PC-3 (cell line): ENCODE results near the gene NUFIP2. TPM values are rescaled to one million over a fixed set of nuclear protein-coding genes. Genes with fewer than 3 reads are reported as not detected.
"Not testable (repeated sequence)": the region's sequence is repeated elsewhere in the genome, so short reads cannot be mapped to it uniquely, and the experiment has no call there.

Source experiments
- ATAC-seq: fragments of 200-7000 bp; cut with Tn5 transposase; 2 replicates; pipeline ENCODE4 v1.9.1; 2020; ENCODE audit warnings: mild to moderate bottlenecking, moderate library complexity
- BruUV-seq: library from RNA; stranded (reverse); fragments of 400-500 nt; replicated peaks from 2 replicates; lab custom pipeline; 2021; lab: Mats Ljungman, UMichigan
- CTCF ChIA-PET: fragments of 300-600 bp; sonication (Branson Sonifier 250); formaldehyde crosslinking; loops from one replicate; lab custom pipeline; 2022; ENCODE audit warnings: antibody characterized with exemption; lab: Charles Lee
- POLR2A ChIA-PET: fragments of 300-600 bp; sonication (Branson Sonifier 250); formaldehyde crosslinking; loops from one replicate; lab custom pipeline; 2022; ENCODE audit warnings: antibody characterized with exemption; ENCODE audit not compliant: unreplicated experiment; lab: Charles Lee
- DNase-seq: peaks from one replicate; pipeline ENCODE4 v3.0.0-alpha.2; 2015
- H2AFZ ChIP-seq: fragments of 300-600 bp; sonication (generic); 2 replicates; pipeline ENCODE4 v1.6.0; 2016; ENCODE audit warnings: antibody characterized with exemption, low read length
- H3F3A ChIP-seq: fragments of 300-600 bp; sonication (generic); one replicate; pipeline ENCODE4 v1.6.0; 2017; ENCODE audit warnings: antibody characterized with exemption, low read length, control low read depth, mild to moderate bottlenecking; ENCODE audit not compliant: unreplicated experiment
- H3K27ac ChIP-seq: fragments of 300-600 bp; sonication (generic); 2 replicates; pipeline ENCODE4 v1.5.1; 2016; ENCODE audit warnings: mild to moderate bottlenecking, low read length
- H3K27me3 ChIP-seq: fragments of 300-600 bp; sonication (generic); 2 replicates; pipeline ENCODE4 v1.6.1; 2016; ENCODE audit warnings: low read length, mixed read lengths
- H3K36me3 ChIP-seq: fragments of 300-600 bp; sonication (generic); 2 replicates; pipeline ENCODE4 v1.6.1; 2016; ENCODE audit warnings: low read depth, mixed run types, low read length, mixed read lengths
- H3K4me1 ChIP-seq: fragments of 300-600 bp; sonication (generic); 2 replicates; pipeline ENCODE4 v1.5.1; 2016; ENCODE audit warnings: low read length; ENCODE audit not compliant: insufficient read depth
- H3K4me2 ChIP-seq: fragments of 300-600 bp; sonication (generic); 2 replicates; pipeline ENCODE4 v1.6.0; 2016; ENCODE audit warnings: low read length
- H3K4me3 ChIP-seq: fragments of 300-600 bp; sonication (generic); 2 replicates; pipeline ENCODE4 v1.5.1; 2016; ENCODE audit warnings: mild to moderate bottlenecking, low read length, mixed read lengths
- H3K79me2 ChIP-seq: fragments of 300-600 bp; sonication (generic); 2 replicates; pipeline ENCODE4 v1.6.1; 2017; ENCODE audit warnings: low read length, mixed read lengths
- H3K9ac ChIP-seq: fragments of 300-600 bp; sonication (generic); 2 replicates; pipeline ENCODE4 v1.6.0; 2016; ENCODE audit warnings: mild to moderate bottlenecking, low read length
- H3K9me2 ChIP-seq: fragments of 300-600 bp; sonication (generic); replicated peaks from 2 replicates; pipeline ENCODE4 v1.6.1; 2016; ENCODE audit warnings: mixed run types, low read length, mixed read lengths
- H3K9me3 ChIP-seq: fragments of 300-600 bp; sonication (generic); 2 replicates; pipeline ENCODE4 v1.6.1; 2016; ENCODE audit warnings: low read length, mixed read lengths
- H4K20me1 ChIP-seq: fragments of 300-600 bp; sonication (generic); 2 replicates; pipeline ENCODE4 v1.6.1; 2016; ENCODE audit warnings: low read length, mixed read lengths
- CTCF ChIP-seq: fragments of 300-600 bp; sonication (generic); conservative IDR thresholded peaks from 2 replicates; pipeline ENCODE4 v1.5.1; 2017; ENCODE audit warnings: antibody characterized with exemption, low read depth, mild to moderate bottlenecking, low read length
- EZH2 ChIP-seq: fragments of 300-600 bp; sonication (generic); IDR thresholded peaks from one replicate; pipeline ENCODE4 v1.6.1; 2017; ENCODE audit warnings: antibody characterized with exemption, mild to moderate bottlenecking, low read length; ENCODE audit not compliant: unreplicated experiment
- EZH2phosphoT487 ChIP-seq: fragments of 300-600 bp; sonication (generic); IDR thresholded peaks from 2 replicates; pipeline ENCODE4 v1.6.1; 2018; ENCODE audit warnings: mild to moderate bottlenecking, antibody characterized with exemption, low read length, borderline replicate concordance
- intact Hi-C: fragments of 100-400 bp; cut with micrococcal nuclease; formaldehyde crosslinking; loops from 2 replicates; pipeline ENCODE4 v1.9.0; 2023
- total RNA-seq: library from RNA; depleted of rRNA; stranded (reverse); fragments of >200 nt; gene quantifications from 2 replicates; pipeline ENCODE4 v1.2.3, GENCODE V29; 2014

The NUFIP2 gene
- total RNA-seq, 1 experiment from 2014 or later, result 16.1 TPM

DNA sequence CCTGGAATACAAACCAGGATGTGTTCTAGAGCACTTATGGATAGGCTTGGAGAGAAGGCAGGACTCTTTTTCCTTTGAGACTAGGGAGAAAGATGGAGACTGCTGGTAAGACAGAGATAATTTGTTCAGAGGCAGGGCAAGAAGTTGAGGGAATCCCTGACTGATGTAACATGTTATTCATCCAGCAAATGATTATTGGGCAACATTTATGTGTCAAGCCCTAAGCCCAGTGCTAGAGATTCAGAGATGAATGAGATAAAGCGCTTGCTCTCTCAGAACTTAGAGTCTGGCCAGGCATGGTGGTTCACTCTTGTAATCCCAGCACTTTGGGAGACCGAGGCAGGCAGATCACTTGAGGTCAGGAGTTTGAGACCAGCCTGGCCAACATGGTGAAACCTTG is 47.8 kb upstream of the NUFIP2 start:
- Histone ChIP-seq H3K4me2 (no peak overlapping the region), H3K9me3 (no peaks in the 10 kb centered on the region), H3K9me2 (no peaks in the 10 kb centered on the region), H3K27me3 (no peaks in the 10 kb centered on the region), H3K27ac (no peak overlapping the region), H3K4me3 (no peak overlapping the region), H3K36me3 (no peaks in the 10 kb centered on the region), H3F3A (no peaks in the 10 kb centered on the region), H3K4me1 (no peaks in the 10 kb centered on the region), H2AFZ (no peak overlapping the region), H3K79me2 (no peaks in the 10 kb centered on the region), H3K9ac (no peak overlapping the region), H4K20me1 (no peaks in the 10 kb centered on the region)
- ChIA-PET POLR2A (no interaction called here), CTCF (no interaction called here)
- DNase-seq (no peak), ATAC-seq (no peak)
- intact Hi-C loops, result no loop called here
- TF ChIP-seq EZH2phosphoT487 (no peak), CTCF (no peak), EZH2 (no peak)
- BruUV-seq, result no TSS peak

DNA sequence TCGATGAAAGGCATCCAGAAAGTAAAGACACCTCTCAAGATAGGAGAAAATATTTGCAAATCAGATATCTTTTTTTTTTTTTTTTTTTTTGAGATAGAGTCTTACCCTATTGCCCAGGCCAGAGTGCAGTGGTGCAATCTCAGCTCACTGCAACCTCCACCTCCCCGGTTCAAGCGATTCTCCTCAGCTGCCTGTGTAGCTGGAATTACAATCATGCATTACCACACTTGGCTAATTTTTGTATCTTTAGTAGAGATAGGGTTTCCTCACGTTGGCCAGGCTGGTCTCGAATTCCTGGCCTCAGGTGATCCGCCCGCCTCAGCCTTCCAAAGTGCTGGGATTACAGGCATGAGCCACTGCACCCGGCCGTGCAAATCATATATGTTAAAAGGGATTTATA is 45.1 kb upstream of the NUFIP2 start:
- H3K79me2 ChIP-seq, ATAC-seq, H3F3A ChIP-seq, BruUV-seq, H3K9me2 ChIP-seq, H2AFZ ChIP-seq, intact Hi-C loops, H3K9ac ChIP-seq, H3K4me3 ChIP-seq, POLR2A ChIA-PET, H3K36me3 ChIP-seq, DNase-seq, H3K9me3 ChIP-seq, H3K27ac ChIP-seq, H4K20me1 ChIP-seq, H3K4me1 ChIP-seq, H3K27me3 ChIP-seq, CTCF ChIA-PET, H3K4me2 ChIP-seq: not testable (repeated sequence)

DNA sequence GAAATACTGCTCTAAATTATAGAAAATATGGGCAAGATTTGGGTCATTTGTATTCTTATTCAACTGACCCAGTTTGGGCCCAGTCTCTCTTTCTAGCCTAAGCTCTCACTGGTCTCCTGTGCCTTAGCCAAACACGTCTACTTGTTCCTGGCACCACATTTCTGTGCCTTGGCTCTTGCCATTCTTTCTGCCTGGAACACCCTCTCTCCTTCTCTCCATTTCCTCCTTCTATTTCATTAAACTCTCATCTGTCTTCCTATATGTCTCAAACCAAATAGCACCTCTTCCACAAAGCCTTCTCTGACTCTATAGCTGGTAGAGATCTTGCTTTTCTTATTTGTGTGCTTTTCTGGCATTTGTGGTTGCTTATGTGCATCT is 37.7 kb upstream of the NUFIP2 start:
- Histone ChIP-seq H3K9me3 (no peaks in the 10 kb centered on the region), H3F3A (no peaks in the 10 kb centered on the region), H3K27ac (no peak overlapping the region), H3K36me3 (no peaks in the 10 kb centered on the region), H3K9me2 (no peaks in the 10 kb centered on the region), H2AFZ (no peak overlapping the region), H4K20me1 (no peaks in the 10 kb centered on the region), H3K9ac (no peak overlapping the region), H3K79me2 (no peaks in the 10 kb centered on the region), H3K27me3 (no peaks in the 10 kb centered on the region), H3K4me2 (no peak overlapping the region), H3K4me3 (no peak overlapping the region), H3K4me1 (no peaks in the 10 kb centered on the region)
- no TSS peak for BruUV-seq
- intact Hi-C loops, result no loop called here
- TF ChIP-seq CTCF (no peak), EZH2 (no peak), EZH2phosphoT487 (no peak)
- DNase-seq (no peak), ATAC-seq (no peak)
- POLR2A ChIA-PET, result no interaction called here
- CTCF ChIA-PET, result no interaction called here
